HG03342 (cell line): ENCODE results near the gene PPM1L.
A peak's percentile ranks its signal among the peaks of the same experiment; 100 is the strongest.

ENCODE experiments used
- ATAC-seq: cut with Tn5 transposase; IDR thresholded peaks from one replicate; pipeline ENCODE4 v1.9.1; 2021; ENCODE audit warnings: mild to moderate bottlenecking, moderate library complexity; ENCODE audit not compliant: unreplicated experiment

The PPM1L gene

DNA sequence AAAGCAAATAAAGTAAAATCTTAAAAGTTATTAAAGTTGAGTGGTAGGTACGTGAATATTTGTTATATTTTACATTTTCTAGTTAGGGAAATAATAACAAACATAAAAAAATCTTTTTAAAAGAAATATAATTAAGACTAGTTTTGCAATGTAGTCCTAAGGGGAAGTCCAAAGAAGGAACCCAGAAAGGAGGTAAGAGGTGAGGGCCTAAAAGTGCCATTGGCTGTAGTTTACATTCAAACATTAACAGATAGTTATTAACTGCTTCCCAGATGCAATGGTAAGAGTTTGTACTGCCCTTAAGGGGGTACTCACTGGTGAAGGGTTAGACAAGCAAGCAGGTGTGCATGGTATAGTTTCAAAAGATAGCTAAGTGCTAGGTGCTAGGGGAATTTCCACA, 269.9 kb downstream of the PPM1L start:
- no peak for ATAC-seq

DNA sequence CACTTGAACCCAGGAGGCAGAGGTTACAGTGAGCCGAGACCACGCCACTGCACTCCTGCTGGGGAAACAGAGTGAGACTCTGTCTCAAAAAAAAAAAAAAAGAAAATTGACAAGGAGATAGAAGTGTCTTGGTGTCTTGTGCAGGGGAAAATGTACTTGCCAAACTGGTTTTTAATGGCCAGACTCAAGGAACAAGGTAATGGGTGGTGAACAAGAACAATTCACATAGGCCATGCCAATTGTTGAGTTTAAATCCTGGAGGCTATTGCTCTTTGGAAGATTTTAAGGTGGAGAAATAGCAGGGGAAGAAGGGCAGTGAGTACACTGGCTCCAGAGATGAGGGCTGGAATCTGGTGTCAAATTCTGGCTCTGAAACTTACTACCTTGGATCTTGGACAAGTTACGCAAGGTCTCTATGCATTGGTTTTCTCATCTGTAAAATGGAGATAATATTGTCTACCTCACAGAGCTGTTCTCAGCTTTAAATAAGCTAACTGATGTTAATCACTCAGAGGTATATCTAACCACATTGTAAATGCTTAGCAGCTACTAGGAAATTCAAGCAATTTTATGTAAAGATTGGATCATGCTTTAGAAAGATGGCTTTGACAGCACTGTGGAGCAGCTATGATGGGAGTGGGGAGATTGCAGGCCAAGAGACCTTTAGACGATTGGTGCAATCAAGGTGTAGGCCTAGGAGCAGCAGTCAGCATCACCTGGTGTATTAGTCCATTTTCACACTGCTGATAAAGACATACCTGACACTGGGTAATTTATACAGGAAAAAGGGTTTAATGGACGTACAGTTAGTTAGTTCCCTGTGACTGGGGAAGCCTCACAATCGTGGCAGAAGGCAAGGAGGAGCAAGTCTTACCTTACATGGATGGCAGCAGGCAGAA, 270.8 kb downstream of the PPM1L start:
- ATAC-seq: no peak

DNA sequence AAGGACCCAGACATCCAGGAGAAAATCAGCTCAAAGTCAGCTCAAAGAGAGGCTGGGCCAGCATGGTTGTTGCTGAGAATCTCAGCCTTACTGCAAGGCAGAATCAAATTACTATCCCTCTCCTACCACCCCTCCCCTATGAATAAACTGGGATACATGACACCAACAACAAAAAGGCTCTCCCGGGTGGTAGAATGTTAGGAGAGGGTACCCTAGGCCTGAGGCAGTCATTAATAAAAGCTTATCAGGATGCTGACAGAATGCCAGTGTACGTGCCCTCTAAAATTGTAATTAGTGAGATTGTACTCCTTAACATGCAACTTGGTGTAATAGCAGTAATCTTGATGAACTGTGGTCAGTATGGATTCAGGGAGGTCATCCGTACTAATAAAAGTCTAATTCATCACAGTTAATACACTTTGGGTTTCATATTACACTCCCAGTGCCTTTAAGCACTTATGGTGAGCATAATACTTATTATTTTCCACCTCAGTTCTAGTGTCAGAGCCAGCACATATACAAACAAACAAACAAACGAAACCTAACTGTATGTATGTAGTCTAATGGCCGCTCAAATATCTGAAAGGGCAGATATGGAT, 272.6 kb downstream of the PPM1L start:
- ATAC-seq: no peak

DNA sequence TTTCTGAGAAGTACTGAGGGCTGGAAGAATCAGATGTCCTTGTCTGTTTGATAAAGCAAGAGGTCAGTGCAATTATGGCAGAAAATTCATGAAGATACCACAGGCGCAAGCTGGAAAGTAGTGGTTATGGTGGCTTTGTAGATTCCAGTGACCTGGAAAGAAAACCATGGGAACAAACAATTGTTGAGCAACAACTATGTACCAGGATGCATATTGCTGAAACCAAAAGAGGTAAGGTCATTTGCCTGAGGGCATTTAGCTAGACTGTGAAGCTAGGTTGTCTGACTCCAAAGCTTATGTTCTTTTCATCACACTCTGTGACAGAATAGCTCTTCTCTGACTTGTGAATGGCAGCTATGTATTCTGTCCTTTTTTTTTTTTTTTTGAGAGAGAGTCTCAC, 275.1 kb downstream of the PPM1L start:
- no peak for ATAC-seq

DNA sequence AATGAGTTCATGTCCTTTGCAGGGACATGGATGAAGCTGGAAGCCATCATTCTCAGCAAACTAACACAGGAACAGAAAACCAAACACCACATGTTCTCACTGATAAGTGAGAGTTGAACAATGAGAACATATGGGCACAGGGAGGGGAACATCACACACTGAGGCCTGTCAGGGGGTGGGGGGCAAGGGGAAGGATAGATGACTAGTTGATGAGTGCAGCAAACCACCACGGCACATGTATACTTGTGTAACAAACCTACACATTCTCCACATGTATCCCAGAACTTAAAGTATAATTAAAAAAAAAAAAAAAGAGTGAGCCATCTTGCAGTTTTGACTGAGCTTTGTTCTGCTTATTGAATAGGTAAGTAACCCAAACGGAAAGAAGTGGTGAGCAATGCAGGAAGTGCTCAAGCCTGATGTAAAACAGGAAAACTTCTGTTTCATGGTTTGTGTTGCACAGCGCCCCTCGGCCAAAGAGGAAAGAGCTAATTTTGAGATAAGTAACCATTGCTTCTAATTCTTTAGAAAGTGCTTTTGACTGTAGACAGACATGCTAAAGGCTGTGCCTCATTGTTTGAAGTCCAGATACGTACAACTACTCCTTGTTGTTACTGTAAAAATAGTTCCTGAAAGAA, 279.0 kb downstream of the PPM1L start:
- peak; percentile 82 for ATAC-seq

DNA sequence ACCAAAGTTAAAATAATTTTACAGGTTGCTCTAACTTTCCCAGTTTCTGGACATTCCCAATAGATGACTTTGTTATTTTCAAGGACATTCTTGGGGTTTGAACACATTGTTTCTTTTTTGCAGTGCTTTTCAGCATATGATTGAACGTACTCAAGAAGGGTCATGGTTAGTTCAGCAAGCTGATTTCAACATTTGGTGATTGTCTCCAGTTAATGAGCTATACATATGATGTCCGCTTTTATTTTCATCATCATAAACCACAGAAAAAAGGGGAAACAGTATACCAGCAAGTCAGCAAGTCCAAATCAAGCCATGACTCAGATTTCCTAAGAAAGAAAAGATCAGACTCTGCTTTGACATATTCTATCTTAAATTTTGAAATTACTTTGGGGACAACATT, 279.7 kb downstream of the PPM1L start:
- ATAC-seq: no peak

DNA sequence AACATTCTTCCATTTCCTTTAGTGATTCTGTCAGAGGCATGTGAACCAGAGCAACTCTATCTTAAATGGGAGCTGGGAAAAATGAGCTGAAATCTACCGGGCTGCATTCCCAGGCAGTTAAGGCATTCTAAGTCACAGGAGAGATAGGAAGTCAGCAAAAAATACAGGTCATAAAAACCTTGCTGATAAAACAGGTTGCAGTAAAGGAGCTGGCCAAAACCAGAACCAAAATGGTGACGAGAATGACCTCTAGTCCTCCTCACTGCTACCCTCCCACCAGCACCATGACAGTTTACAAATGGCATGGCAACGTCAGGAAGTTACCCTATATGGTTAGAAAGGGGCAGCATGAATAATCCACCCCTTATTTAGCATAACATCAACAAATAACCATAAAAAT, 282.7 kb downstream of the PPM1L start:
- ATAC-seq: no peak

DNA sequence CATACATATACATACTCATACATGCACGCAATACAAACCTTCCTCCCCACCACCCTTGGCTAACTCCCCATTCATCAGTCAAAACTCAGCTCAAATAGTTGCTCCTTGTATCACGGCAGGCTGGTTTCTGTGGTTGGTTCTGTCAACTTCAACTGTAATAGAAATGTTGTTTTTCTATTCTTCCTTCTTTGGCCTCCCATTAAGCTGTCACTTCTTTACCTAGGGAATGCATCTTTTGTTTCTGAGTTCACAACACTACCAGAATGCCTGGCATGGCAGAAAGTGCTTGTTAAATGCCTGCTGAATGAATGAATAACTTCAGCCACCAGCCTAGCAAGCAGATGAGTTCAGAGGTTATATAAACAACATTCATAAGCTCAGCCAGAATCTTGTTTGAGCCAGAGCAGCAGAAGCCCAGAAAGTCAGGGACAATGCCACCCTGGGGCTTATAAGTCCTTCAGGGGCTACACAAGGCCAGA, 286.0 kb downstream of the PPM1L start:
- ATAC-seq: peak; percentile 67

DNA sequence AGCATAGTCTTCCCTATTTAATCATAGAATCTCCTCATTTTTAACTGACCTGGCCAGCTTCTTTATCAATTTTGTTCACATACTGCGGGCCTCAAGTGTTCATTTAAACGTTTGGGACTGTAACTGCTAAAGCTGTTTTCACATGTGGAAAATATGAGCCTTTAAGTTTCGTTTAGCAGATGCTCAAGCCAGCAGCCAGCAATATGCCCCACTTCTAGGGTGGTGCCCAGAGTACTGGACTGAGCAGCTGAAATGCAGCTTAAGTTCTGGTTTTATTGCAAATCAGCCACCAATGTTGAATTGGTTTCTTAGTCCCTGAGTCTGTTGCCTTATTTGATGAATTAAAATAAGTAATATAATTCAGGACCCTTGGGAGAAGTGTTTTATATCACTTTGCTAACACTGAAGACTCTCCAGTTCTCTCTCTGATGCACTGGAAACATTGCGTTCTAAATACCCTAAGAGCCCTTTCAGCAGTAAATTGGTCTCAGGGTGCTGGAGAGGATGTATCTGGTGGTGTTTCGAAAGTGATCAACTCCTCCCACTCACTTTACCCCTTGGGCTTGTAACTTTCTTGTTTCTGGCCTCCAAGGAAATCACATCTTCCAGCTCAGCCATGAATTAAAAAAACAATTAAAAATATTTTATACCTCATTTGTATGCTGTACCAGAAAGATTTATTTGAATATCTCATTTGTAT, 287.5 kb downstream of the PPM1L start:
- ATAC-seq: peak; percentile 75

DNA sequence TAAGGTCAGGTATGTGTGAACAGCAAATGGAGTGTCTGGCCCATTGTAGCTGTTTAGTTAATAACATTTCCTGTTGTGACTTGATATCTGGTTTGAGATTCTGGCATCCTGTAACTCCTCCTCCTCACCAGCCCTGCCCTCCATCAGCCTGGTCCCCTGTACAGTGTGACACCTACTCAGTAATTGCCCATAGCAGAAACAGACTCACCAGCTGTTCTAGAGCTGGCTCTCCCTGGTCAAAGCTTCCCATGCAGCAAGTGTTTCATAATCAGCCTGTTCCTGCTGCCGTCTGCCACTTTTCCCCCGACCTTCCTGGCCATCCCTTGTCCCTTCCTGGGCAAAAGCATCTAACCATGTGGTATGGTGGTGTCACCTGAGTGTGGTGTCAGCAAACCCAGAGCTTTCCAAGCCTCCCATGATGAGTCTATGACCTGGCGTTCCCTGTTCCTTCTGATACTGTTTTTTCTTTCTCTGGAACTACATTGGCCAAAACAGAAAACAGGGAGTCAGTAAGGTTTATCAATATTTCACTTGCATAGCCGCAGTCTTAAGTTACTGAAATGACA, 293.7 kb downstream of the PPM1L start:
- no peak for ATAC-seq

DNA sequence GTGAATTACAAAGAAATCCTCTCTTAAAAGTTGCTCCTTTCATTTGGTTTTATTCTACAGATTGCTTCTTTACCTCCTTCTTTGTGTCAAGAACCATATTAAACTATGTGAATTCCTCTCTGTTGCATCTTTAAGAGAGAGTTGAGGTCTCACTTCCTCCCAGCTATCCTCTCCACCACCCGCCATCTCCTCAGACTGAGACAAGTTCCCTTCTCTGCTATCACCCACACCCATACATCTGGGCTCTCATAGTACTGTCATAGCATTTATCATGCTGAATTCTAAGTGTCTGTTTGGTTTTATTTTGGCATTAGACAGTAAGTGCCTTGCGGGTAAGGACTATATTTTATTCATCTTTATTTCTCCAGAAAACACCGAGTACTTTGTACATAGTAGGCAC, 294.9 kb downstream of the PPM1L start:
- peak; percentile 69 for ATAC-seq

DNA sequence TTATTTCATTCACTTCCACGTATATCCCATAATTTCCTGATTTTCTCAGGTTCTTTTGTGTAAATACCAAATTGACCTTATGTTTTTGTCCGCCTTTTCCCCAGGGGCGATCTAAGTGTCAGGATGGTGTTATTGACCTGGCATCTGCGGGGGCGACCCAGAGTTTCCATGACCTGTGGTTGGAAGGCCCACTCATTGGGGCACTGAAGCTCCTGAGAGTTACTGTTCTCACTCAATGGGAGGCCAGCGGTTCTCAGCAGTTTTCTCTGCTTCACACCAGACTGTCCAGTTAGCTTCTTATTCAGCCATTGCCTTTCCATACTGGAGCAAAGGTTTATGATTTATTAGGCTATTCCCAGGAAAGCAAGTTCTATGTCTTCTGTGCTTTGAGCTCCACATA, 295.8 kb downstream of the PPM1L start:
- no peak for ATAC-seq

DNA sequence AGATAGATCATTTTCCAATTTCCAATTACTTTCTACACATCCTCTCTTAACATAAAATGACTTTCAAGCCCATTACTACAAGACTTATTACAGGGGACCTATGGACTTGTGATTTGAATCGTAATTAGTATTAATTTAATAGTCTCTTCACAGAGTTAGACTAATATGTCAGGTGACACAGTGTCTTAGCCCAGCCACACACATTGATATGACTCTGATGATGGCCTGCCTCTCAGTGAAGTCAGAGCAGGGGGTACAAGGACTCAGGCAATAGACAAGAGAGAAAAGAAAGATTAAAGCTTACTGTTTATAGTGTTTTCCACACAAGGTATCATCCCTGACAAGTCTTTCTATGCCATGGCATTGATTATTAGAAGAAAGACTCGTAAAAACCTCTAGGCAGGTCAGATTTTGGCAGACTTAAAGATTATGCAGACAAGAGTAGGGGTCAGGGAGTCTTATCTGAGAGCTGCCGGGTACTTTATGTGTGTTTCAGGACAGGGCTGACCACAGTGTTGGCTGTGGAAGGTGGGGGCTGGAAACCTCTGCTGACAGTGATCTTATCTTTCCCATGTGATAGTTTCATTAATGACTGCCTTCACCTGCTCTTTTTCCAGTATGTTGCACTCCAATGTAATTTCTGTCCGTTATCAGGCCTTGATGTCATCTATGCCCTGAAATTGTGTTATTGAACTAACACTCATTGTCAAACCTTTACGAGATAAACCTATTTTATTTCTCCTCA, 299.0 kb downstream of the PPM1L start:
- ATAC-seq: no peak

DNA sequence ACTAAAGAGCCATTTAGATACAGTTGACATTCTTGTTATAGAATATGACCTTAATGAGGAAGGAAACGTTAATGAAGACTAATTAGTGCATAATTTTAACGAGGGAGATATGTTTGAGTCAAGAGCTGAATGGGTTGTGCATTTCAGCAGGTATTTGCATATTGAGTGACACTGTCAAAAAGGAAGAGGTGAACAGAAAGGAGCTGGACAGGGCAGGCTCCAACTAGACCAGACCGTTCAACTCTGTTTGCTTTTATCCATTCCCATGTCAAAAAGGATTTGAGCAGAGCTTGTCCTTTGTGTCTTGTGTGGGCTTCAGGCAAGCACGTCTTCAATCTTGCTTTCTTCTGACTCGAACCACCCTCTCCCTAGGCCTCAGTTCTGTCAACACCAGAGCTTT, 308.4 kb downstream of the PPM1L start:
- ATAC-seq: no peak

DNA sequence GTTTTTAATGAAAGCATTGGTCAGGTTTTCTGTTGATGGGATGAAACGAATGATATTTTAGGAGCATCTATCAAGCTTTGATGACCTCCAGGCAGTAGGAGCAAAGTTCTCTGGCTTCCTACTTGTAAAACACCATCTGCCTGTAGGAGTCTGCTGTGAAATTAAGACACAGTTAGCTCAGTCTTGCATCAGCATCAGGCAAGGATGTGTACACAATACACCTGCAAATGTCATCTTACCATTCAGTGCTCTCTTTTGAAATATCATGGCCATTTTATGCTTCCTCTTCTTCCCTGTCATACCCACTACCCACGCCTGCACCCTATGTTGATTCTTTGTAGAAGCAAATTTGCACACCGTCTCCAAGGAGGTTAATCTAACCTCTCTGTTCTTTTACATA, 310.9 kb downstream of the PPM1L start:
- ATAC-seq: no peak

DNA sequence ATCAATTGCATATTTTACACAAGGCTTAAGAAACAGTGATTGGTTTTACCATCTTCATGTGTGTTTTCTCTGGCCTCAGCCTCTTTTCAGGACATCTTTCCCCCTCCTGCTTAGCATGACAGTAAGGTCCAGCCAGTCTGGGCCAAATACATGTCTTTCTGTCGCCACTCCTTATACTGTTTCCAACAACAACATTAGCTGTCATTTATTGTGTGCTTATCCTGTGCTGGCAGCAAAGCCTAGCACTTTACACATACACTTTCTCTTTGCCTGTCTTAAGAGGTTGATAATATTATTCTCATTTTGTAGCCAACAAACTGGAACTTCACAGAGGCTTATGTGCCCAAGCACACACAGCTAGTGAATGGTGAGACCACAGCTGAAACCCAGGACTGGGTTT, 311.3 kb downstream of the PPM1L start:
- no peak for ATAC-seq

DNA sequence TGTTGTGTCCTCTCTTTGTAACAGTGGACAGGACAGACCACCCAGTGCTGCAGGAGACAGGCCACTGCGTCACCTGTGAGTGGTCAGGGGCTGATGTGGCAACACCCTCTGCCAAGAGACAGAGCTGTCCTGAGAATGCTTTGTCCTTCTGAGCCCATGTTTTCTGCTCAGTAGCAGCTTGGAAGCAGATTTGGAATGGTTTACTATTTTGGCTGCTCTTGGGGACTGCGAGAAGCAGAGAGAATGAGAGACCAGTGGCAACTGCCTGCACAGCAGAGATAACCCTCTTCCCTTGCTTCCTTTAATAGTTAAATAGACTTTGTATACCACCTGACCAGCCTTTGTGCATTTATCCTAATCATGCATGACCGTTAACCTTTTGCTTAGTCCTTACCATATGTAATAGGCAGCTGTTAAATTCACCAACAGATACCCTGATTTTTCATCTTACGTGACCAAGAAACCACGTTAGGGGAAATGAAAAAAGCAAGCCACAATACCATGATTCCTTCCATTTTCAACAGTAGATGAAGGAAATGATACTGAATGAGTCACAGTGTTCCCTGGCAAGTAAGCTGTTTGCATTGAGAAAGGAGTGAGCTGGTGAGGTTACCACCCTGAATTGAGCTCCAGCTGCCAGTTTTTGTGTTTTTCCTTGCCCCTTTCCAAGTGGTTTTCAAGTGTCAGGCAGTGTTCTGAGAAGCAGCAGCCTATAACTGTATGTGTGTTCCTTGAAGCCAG, 313.6 kb downstream of the PPM1L start:
- peak; percentile 95 for ATAC-seq

DNA sequence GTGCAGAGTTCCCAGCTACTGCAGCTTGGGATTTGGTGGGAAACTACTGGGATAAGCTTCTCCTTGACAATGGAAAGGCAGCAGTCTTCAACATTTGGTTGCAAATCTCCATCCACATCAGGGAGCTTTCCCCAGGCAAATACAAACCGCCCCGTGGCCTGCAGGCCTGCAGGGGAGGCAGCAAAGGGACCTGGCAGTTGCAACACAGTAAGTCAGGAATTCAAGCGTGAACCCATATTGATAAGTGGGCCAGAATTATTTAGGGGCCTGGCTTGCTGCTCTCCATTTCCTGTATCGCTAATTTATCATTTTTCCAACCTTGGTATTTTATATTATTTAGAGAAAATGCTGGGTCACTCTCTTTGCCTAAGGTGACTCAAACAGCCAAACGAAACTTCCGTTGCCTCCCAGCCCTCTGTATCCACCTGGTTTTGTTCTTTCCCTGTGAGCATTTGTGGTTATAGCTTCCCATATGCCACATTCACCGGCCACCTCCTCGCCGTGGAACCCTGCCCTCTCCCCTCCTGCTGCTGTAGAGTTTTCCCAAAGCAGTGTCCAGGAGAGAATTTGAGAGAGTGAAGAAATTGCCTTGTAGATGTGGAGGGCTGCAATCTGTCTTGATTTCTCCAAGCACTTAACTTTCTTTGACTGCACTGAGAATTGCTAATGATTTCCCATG, 314.4 kb downstream of the PPM1L start:
- ATAC-seq: no peak
